Measurements from ENCODE around the gene TRAF4.
"Not testable (repeated sequence)": the region's sequence is repeated elsewhere in the genome, so short reads cannot be mapped to it uniquely, and the experiment has no call there.

TRAF4 gene

GRCh38 chr17:28718333-28719020 is 25.3 kb upstream of the TRAF4 start:
- ChIA-PET POLR2A (interaction anchor here (1.0 to 11.6 kb wide), 5 partner anchors 12 to 90 kb away, joined by 4 to 309 read pairs (median 7); partner anchors contain the start of gene PROCA1), CTCF (no interaction called here)
- TF ChIP-seq SP1 (IDR thresholded peaks at IDR 0.05): no peak
- TF ChIP-seq ELF4 (IDR thresholded peaks at IDR 0.05): no peak
- no peak for TF ChIP-seq LEF1 (IDR thresholded peaks at IDR 0.05; ENCODE audit: borderline replicate concordance)
- no peak for TF ChIP-seq SUZ12 (IDR thresholded peaks at IDR 0.05)
- no peak for TF ChIP-seq FOXM1 (IDR thresholded peaks at IDR 0.05; ENCODE audit: borderline replicate concordance)
- TF ChIP-seq NFRKB (IDR thresholded peaks at IDR 0.05): no peak
- TF ChIP-seq L3MBTL2 (conservative IDR thresholded peaks at IDR 0.05): no peak
- no peak for TF ChIP-seq FOXK2 (IDR thresholded peaks at IDR 0.05)
- TF ChIP-seq FOXA1 (IDR thresholded peaks at IDR 0.05): no peak
- TF ChIP-seq PKNOX1 (IDR thresholded peaks at IDR 0.05): no peak
- no peak for TF ChIP-seq BHLHE40 (IDR thresholded peaks at IDR 0.05; ENCODE audit: borderline replicate concordance)
- no peak for TF ChIP-seq ARNT (IDR thresholded peaks at IDR 0.05)
- no peak for TF ChIP-seq ZNF384 (IDR thresholded peaks at IDR 0.05)
- no peak for TF ChIP-seq CTBP1 (IDR thresholded peaks at IDR 0.05; ENCODE audit: borderline replicate concordance)
- no peak for DNase-seq (ENCODE audit: extremely low spot score)

GRCh38 chr17:28719021-28719433 is 24.8 kb upstream of the TRAF4 start:
- no peak for DNase-seq (ENCODE audit: extremely low spot score)
- POLR2A ChIA-PET: interaction anchor here (0.6 to 11.6 kb wide), 49 partner anchors 9 to 489 kb away, joined by 3 to 309 read pairs (median 5); partner anchors contain the start of genes ALDOC, BLTP2, DHRS13 and FAM222B
- TF ChIP-seq TARDBP (IDR thresholded peaks at IDR 0.05) (no peak), HDGF (IDR thresholded peaks at IDR 0.05; ENCODE audit: borderline replicate concordance) (no peak), ARNT (IDR thresholded peaks at IDR 0.05) (no peak), CTBP1 (IDR thresholded peaks at IDR 0.05; ENCODE audit: borderline replicate concordance) (no peak), L3MBTL2 (conservative IDR thresholded peaks at IDR 0.05) (no peak), LEF1 (IDR thresholded peaks at IDR 0.05; ENCODE audit: borderline replicate concordance) (no peak), SP1 (IDR thresholded peaks at IDR 0.05) (no peak), ELF4 (IDR thresholded peaks at IDR 0.05) (no peak), PKNOX1 (IDR thresholded peaks at IDR 0.05) (no peak), SUZ12 (IDR thresholded peaks at IDR 0.05) (no peak), FOXK2 (IDR thresholded peaks at IDR 0.05) (no peak), BHLHE40 (IDR thresholded peaks at IDR 0.05; ENCODE audit: borderline replicate concordance) (no peak), NFRKB (IDR thresholded peaks at IDR 0.05) (no peak), FOXA1 (IDR thresholded peaks at IDR 0.05) (no peak), ZNF384 (IDR thresholded peaks at IDR 0.05) (no peak), FOXM1 (IDR thresholded peaks at IDR 0.05; ENCODE audit: borderline replicate concordance) (no peak)
- CTCF ChIA-PET: interaction anchor here (0.7 to 1.3 kb wide), 2 partner anchors 8 to 234 kb away, joined by 4 read pairs; no protein-coding TSS in a partner anchor

GRCh38 chr17:28720247-28720996 is 23.4 kb upstream of the TRAF4 start:
- CTCF ChIA-PET: interaction anchor here (0.9 to 1.3 kb wide), 3 partner anchors 10 to 73 kb away, joined by 3 to 5 read pairs (median 4); no protein-coding TSS in a partner anchor
- DNase-seq (ENCODE audit: extremely low spot score): no peak
- TF ChIP-seq HDGF (IDR thresholded peaks at IDR 0.05; ENCODE audit: borderline replicate concordance) (0 out of 2 replicates have a peak, but pooled peaks have one; percentile 5), L3MBTL2 (conservative IDR thresholded peaks at IDR 0.05) (no peak)
- POLR2A ChIA-PET: interaction anchor here (0.7 to 11.6 kb wide), 27 partner anchors 8 to 265 kb away, joined by 3 to 309 read pairs (median 7); partner anchors contain the start of genes ALDOC, DHRS13, FAM222B and NEK8

GRCh38 chr17:28720997-28721329 is 22.8 kb upstream of the TRAF4 start:
- POLR2A ChIA-PET: interaction anchor here (1.2 to 11.6 kb wide), 8 partner anchors 15 to 228 kb away, joined by 3 to 309 read pairs (median 5); partner anchors contain the start of genes PROCA1, SDF2 and SUPT6H
- not testable (repeated sequence) for DNase-seq (ENCODE audit: extremely low spot score)

GRCh38 chr17:28722417-28723158 is 21.2 kb upstream of the TRAF4 start:
- no peak for TF ChIP-seq CTBP1 (IDR thresholded peaks at IDR 0.05; ENCODE audit: borderline replicate concordance)
- no peak for TF ChIP-seq TARDBP (IDR thresholded peaks at IDR 0.05)
- no peak for TF ChIP-seq FOXA1 (IDR thresholded peaks at IDR 0.05)
- TF ChIP-seq NFRKB (IDR thresholded peaks at IDR 0.05): no peak
- no peak for TF ChIP-seq ELF4 (IDR thresholded peaks at IDR 0.05)
- no peak for TF ChIP-seq PKNOX1 (IDR thresholded peaks at IDR 0.05)
- no peak for DNase-seq (ENCODE audit: extremely low spot score)
- ChIA-PET POLR2A (interaction anchor here (1.0 to 11.6 kb wide), 3 partner anchors 16 to 27 kb away, joined by 3 to 309 read pairs (median 4); partner anchors contain the start of gene PROCA1), CTCF (interaction anchor here (1.8 kb wide), 1 partner anchor 11 kb away, joined by 10 read pairs; the partner anchor contains the start of gene PROCA1)

More at GRCh38 chr17:28720997-28721329, 22.8 kb upstream of the TRAF4 start:
- CTCF ChIA-PET: interaction anchor here (0.9 to 1.2 kb wide), 3 partner anchors 43 to 182 kb away, joined by 3 to 5 read pairs (median 3); no protein-coding TSS in a partner anchor

Measured in HEK293T (cell line).